Muscle of back (tissue), 11 donors: ENCODE results near the gene ZNF547. TPM values are rescaled to one million over a fixed set of nuclear protein-coding genes. Genes with fewer than 3 reads are reported as not detected.
"Not testable (repeated sequence)": the region's sequence is repeated elsewhere in the genome, so short reads cannot be mapped to it uniquely, and the experiment has no call there.

Source experiments
- DNase-seq, 3 donors: peaks; one replicate each; pipeline versions ENCODE4 v3.0.0 to v3.0.0-alpha.2; 2013
- polyA plus RNA-seq, 10 donors: library from polyadenylated mRNA; unstranded; fragments of 120-200 nt; gene quantifications; one replicate each; pipeline ENCODE4 v1.2.1, GENCODE V29; 2013; ENCODE audit not compliant: insufficient read length in 10 of 10

ZNF547 gene
- polyA plus RNA-seq, 10 donors = 2.6 to 4.6 (median 3.1) TPM

DNA sequence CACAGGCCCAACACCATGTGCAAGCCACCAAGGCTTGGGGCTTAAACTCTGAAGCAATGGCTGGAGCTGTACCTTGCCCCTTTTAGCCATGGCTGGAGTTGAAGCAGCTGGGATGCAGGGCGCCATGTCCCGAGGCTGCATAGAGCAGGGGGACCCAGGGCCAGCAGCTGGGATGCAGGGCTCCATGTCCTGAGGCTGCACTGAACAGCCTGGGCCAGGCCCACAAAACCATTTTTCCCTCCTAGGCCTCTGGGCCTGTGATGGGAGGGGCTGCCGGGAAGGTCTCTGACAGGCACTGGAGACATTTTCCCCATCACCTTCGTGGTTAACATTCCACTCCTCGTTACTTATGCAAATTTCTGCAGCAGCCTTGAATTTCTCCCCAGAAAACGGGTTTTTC, 10.8 kb downstream of the ZNF547 start:
- no peak for DNase-seq

DNA sequence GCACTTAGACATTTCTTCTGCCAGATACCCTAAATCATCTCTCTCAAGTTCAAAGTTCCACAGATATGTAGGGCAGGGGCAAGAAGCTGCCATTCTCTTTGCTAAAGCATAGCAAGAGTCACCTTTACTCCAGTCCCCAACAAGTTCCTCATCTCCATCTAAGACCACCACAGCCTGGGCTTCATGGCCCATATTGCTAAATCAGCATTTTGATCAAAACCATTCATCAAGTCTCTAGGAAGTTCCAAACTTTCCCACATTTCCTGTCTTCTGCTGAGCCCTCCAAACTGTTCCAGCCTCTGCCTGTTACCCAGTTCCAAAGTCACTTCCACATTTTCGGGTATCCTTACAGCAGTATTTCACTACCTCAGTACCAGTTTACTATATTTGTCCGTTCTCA, 11.3 kb downstream of the ZNF547 start:
- not testable (repeated sequence) for DNase-seq

DNA sequence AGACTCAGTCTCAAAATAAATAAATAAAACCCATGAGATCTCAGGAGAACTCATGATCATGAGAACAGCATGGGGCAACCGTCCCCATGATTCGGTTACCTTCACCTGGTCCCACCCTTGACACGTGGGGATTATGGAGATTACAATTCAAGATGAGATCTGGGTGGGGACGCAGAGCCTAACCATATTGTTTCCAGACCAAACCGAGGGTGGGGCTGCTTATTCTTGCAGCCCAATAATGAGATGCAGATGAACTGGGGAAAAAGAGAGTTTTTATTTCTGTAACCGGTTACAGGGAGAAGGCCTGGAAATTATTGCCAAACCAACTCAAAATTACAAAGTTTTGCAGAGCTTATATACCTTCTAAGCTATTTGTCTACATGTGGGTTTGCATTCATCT, 12.8 kb downstream of the ZNF547 start:
- DNase-seq = no peak

DNA sequence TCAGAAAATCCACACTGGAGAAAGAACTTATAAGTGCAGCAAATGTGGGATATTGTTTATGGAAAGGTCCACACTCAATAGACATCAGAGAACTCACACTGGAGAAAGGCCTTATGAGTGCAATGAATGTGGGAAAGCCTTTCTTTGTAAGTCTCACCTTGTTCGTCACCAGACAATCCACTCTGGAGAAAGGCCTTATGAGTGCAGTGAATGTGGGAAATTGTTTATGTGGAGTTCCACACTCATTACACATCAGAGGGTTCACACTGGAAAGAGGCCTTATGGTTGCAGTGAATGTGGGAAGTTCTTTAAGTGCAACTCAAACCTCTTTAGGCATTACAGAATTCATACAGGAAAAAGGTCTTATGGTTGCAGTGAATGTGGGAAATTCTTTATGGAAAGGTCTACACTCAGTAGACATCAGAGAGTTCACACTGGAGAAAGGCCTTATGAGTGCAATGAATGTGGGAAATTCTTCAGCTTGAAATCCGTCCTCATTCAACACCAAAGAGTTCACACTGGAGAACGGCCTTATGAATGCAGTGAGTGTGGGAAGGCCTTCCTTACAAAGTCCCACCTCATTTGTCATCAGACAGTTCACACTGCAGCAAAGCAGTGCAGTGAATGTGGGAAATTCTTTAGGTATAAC, 14.3 kb downstream of the ZNF547 start:
- DNase-seq = no peak

DNA sequence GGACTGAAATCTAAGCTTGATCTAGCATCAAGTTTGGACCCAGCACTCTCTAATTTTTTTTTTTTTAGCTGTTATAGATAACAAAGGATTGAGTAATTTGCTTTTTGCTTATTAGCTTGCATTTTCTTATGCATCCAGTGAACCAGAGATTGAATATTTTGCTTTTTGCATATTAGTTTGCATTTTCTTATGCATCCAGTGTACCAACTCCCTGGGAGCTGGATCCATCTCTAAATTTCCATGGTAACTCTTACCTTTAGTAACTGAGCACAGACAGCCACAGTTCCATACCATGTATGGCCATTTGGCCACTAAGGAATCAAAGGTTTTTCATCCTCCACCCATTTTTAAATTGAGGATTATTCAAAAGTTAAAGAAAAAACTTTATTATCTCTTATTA, 17.6 kb downstream of the ZNF547 start:
- no peak for DNase-seq

DNA sequence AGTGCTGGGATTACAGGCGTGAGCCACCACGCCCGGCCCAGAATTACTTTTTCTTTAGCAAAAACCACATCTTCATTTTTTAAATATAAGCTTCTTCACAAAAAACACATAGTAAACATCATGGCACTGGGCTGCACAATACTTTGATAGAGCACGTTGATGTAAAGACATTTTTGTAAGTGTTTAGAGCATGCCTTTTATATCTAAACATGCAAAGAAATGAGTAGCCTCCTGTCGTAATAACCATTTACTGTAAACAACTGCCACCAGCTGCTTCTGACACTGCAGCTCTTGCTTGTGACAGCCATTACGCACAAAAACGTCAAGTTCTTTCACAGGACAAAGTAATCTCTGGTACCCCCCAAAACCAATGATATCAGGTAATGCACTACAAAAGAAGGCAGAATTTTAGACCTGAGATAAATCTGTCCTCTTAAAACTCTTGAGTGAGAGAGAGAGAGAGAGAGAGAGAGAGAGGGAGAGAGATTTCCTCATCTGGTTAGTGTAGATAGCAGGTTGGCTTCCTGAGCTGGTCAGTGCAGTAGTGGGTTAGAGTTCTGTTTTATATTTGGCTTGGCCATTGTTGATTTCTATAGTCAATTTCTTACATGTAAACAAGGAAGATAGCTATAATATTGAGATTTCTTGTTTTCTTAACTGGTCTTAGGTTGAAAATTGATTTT, 19.6 kb downstream of the ZNF547 start:
- DNase-seq = no peak

DNA sequence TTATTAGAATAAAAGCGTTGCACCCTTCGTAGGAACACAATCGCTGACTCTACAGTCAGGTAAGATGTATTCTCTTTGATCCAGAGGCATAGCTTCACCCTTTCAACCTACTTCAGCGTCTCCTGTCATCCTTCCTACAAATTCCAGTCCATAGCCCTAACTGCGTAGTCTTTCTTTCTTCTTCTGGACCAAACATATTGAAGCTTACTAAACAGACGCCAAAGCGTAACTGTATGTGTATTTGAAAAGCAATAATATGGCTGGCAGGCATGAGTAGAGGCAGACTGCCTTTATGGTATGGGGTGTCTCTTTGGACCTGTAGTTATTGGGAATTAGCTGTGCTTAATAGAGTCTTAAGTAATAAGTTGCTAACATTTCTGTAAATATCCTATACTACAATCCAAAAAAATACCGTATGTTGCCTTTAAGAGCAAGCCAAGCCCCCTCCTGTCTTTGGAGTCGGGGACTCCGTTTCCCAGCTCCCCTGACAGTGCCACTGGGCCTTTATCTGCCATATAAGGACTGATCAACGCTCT, 25.9 kb downstream of the ZNF547 start:
- no peak for DNase-seq

DNA sequence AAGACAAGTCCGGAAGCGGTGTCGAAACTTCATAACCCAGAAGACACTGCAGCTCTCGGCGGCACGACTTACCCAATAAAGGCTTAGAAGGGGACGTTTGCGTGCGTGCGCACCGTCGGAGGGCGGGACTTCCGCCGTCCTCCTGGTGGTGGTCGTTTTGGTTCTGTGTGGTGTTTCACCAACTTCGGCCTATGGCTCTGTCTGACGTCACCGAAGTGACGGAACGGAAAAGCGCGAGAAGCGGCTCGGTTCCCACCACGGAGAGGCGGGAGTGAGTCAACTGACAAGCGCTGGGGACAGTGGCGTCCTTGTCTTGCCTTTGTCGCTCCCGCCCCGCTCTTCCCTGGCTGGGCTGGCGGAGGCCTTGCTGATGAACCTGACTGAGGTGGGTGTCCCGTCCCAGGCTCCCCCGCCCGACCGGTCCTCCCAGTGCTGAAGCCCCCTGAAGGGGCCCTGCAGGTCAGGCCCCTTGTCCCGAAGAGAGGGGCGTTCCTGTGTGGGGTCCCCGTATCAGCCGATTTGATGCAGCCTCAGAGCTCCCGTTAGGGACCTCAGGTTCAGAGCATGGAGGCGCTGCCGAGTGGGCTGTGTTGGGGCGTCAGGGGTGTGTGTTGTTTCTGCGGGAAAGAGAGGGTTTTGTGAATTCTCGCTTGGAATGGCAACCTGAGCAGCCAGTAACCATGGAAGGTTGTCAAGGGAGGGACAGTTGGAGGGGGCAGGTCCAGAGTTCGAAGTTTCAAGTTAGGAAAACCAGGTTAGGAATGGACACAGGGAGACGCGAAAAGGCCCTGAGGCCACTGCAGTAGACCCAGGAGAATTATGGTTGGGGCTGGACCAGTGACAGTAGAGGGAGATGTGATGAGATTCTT, 26.6 kb downstream of the ZNF547 start, which contains the start of gene ZNF548:
TSS of gene ZNF548 (plus strand) at position 125 of the 869 bp plus-strand sequence. CDS start at position 371, 246 bp downstream.
- peak; percentile 99 for DNase-seq

DNA sequence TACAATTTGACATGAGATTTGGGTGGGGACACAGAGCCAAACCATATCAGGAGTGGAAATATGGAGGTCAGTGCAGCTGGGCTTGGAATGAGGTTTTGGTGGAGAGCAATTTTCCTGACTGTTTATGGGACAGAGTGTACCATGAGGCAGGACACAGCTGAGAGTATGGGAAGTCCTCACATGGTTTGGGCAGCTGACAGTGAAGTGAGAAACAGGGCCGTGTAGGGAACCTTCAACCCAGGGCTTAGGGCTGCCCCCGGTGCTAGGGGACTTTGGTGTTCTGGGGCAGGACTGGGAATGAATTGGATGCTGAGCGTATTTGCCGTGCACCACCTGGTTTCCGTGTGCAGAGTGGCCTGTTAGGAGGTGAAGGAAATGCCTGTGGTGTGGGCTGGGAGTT, 32.4 kb downstream of the ZNF547 start:
- no peak for DNase-seq

DNA sequence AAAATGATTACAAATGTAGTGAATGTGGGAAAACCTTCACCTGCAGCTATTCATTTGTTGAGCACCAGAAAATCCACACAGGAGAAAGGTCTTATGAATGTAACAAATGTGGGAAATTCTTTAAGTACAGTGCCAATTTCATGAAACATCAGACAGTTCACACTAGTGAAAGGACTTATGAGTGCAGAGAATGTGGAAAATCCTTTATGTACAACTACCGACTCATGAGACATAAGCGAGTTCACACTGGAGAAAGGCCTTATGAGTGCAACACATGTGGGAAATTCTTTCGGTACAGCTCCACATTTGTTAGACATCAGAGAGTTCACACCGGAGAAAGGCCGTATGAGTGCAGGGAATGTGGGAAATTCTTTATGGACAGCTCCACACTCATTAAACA, 35.5 kb downstream of the ZNF547 start:
- no peak for DNase-seq

DNA sequence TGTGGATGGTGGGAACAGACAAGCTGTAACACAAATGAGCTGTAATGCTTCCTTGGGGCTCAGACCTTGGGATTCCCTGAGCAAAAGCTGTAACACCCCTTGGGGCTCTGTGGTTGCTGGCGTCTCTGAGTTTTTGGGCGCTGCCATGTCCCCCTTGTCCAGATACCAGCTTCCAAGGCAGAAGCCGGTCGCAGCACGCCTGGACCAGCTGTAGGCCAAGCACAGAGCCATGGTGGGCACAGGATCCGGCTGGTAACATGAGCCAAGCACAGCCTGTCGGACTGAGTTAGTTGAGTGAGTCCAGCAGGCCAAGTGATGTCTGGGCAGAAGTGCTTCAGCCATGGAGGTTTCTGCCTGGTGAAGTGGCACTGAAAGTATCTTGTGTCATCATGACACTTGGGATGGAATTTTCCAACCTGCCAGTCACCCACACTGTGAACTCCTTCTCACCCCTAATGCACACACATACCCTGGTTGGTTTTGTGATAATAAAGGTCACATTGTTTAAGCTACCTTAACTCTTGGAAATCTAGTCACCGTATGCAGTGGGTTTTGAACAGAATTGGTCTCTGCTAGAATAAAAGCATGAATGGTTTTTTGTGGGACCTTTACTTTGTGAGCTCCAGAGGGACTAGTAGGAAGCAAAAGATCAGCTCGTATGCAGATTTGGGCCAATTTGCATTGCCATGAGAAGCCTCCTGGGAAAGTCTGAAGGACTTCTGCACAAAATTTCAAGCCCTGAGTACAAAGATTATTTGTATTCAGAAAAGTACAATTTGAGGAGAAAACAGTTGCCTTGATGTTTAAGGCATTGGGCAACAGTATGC, 40.6 kb downstream of the ZNF547 start:
- no peak for DNase-seq

DNA sequence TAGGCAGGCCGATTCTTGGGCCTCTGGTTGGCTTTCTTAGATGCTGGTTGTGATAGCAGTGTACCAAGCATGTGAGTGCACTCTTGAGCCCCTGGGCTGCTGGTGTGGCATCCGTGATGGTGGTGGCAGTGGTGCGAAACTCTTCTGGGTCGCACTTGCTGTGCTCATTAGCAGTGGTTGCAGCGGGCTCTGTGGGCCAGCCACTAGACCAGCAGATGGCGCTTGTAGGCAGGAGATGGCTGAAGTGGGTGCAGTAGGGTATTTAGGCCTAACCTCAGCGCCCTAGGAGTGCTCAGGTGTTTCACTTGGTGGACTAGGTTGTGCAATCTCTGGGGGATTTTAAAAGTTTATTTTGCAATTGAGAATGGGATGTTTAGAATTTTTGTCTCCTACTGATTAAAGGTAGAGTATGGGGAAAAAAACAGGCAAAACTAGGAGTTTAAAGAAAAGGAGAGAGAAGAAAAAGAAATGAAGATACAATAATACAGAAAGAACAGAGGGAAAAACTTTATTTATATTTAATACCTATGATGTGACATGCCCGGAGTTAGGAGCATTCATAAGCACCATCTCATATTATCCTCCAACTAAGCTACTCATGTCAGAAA, 43.3 kb downstream of the ZNF547 start:
- peak; percentile 10 to 69 (median 24) for DNase-seq

DNA sequence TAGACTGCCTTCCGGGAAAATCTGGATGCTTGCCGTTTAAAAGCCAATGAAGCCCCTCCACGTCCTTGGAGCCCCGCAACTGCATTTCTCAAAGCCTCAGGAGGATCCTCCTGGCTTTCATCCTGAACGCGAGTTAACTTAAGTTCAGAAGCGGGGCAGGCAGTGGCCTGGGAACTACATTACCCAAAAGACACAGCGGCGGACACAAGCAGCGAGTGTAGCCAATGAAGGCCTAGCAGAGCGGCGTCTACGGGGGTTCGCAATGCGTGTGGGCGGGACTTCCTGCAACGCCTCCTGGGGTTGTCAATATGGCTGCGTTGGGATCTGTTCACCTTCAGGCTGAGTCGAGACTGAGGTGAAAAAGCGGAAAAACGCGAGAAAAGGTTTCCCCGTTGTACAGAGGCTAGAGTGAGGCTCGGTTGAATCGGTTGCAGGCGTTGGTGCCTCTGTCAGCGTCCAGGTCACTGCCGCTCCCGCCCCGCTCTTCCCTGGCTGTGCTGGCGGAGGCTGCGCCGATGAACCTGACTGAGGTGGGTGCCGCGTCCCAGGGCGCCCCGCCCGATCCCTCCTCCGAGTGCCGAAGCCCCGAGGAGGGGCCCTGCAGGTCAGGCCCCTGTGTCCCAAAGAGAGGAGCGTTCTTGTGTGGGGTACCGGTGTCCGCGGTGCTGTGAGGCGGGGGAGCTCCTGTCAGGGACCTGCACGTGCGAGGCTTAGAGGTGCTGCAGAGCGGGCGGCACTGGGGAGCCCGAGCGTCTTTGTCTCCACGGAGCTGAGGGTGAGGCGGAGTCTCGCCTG, 47.7 kb downstream of the ZNF547 start, which contains the start of gene ZNF17:
TSS of gene ZNF17 (plus strand) at position 285 of the 795 bp plus-strand sequence. CDS start 2,455 bp downstream, outside the sequence.
- peak; percentile 95 to 98 (median 96) for DNase-seq

DNA sequence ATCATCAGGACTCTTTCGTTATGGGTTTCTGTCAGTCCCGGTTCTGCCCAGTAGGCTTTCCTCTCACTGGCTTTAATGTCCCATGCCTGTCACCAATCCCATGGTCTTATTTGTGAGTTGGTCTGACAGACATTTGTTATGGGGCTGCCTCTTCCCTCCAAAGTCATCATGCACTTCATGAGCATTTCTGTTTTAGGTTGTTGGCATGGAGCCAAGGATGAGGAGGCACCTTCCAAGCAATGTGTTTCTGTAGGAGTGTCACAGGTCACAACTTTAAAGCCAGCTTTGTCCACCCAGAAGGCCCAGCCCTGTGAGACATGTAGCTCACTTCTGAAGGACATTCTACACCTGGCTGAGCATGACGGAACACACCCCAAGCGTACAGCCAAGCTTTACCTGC, 56.1 kb downstream of the ZNF547 start:
- DNase-seq = no peak

DNA sequence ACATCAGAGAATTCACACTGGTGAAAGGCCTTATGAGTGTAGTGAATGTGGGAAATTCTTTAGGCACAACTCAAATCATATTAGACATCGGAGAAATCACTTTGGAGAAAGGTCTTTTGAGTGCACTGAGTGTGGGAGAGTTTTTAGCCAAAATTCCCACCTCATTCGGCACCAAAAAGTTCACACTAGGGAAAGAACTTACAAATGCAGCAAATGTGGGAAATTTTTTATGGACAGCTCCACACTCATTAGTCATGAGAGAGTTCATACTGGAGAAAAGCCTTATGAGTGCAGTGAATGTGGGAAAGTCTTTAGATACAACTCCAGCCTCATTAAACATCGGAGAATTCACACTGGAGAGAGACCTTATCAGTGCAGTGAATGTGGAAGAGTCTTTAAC, 57.7 kb downstream of the ZNF547 start:
- DNase-seq = no peak
